ENCODE measurements around the gene KAZN. TPM values are rescaled to one million over a fixed set of nuclear protein-coding genes. Genes with fewer than 3 reads are reported as not detected.

KAZN gene
- total RNA-seq, 1 experiment from 2014 or later: 15.6 TPM

GRCh38 chr1:15075175-15075574, 476.7 kb downstream of the KAZN start:
- H3K4me3 ChIP-seq: no peak overlapping the region
- no peaks in the 10 kb centered on the region for H3K79me2 ChIP-seq (ENCODE audit: low read depth)
- POLR2A ChIA-PET (ENCODE audit: unreplicated experiment): no interaction called here
- H4K20me1 ChIP-seq (ENCODE audit: insufficient read depth): no peaks in the 10 kb centered on the region
- H3K9me3 ChIP-seq (ENCODE audit: insufficient read depth, low read depth): no peaks in the 10 kb centered on the region
- H2AFZ ChIP-seq: no peak overlapping the region
- no peaks in the 10 kb centered on the region for H3K36me3 ChIP-seq (ENCODE audit: low read depth)
- no TSS peak for BruUV-seq (replicated peaks)
- no peak for DNase-seq
- H3K4me1 ChIP-seq (replicated peaks; ENCODE audit: insufficient read depth): no peaks in the 10 kb centered on the region
- CTCF ChIA-PET: no interaction called here
- intact Hi-C loops (cut with micrococcal nuclease; ENCODE audit: unreplicated experiment): no loop called here
- no peaks in the 10 kb centered on the region for H3K27me3 ChIP-seq (ENCODE audit: insufficient read depth, low read depth)
- H3K9me2 ChIP-seq (ENCODE audit: insufficient read depth): no peaks in the 10 kb centered on the region
- H3F3A ChIP-seq (ENCODE audit: insufficient read depth, low read depth): no peaks in the 10 kb centered on the region
- TF ChIP-seq EZH2 (IDR thresholded peaks at IDR 0.05; ENCODE audit: low read depth) (no peak), CTCF (conservative IDR thresholded peaks at IDR 0.05) (no peak)
- H3K4me2 ChIP-seq: no peak overlapping the region
- no peak overlapping the region for H3K27ac ChIP-seq

GRCh38 chr1:15075817-15076216, 477.3 kb downstream of the KAZN start:
- POLR2A ChIA-PET (ENCODE audit: unreplicated experiment): no interaction called here
- Histone ChIP-seq H4K20me1 (ENCODE audit: insufficient read depth) (no peaks in the 10 kb centered on the region), H3F3A (ENCODE audit: insufficient read depth, low read depth) (no peaks in the 10 kb centered on the region), H3K27ac (no peak overlapping the region), H2AFZ (no peak overlapping the region), H3K4me3 (no peak overlapping the region), H3K27me3 (ENCODE audit: insufficient read depth, low read depth) (no peaks in the 10 kb centered on the region), H3K36me3 (ENCODE audit: low read depth) (no peaks in the 10 kb centered on the region), H3K79me2 (ENCODE audit: low read depth) (no peaks in the 10 kb centered on the region), H3K9me2 (ENCODE audit: insufficient read depth) (no peaks in the 10 kb centered on the region), H3K4me1 (replicated peaks; ENCODE audit: insufficient read depth) (no peaks in the 10 kb centered on the region), H3K4me2 (no peak overlapping the region), H3K9me3 (ENCODE audit: insufficient read depth, low read depth) (no peaks in the 10 kb centered on the region)
- TF ChIP-seq EZH2 (IDR thresholded peaks at IDR 0.05; ENCODE audit: low read depth): no peak
- no peak for DNase-seq
- BruUV-seq (replicated peaks): no TSS peak
- CTCF ChIA-PET: no interaction called here
- intact Hi-C loops (cut with micrococcal nuclease; ENCODE audit: unreplicated experiment): no loop called here

GRCh38 chr1:15076807-15077206, 478.3 kb downstream of the KAZN start:
- no peaks in the 10 kb centered on the region for H3K9me3 ChIP-seq (ENCODE audit: insufficient read depth, low read depth)
- H3K4me3 ChIP-seq: no peak overlapping the region
- intact Hi-C loops (cut with micrococcal nuclease; ENCODE audit: unreplicated experiment): no loop called here
- DNase-seq: no peak
- BruUV-seq (replicated peaks): no TSS peak
- H3K79me2 ChIP-seq (ENCODE audit: low read depth): no peaks in the 10 kb centered on the region
- no peaks in the 10 kb centered on the region for H3K36me3 ChIP-seq (ENCODE audit: low read depth)
- H3K27ac ChIP-seq: no peak overlapping the region
- H2AFZ ChIP-seq: no peak overlapping the region
- no peaks in the 10 kb centered on the region for H3K4me1 ChIP-seq (replicated peaks; ENCODE audit: insufficient read depth)
- H3F3A ChIP-seq (ENCODE audit: insufficient read depth, low read depth): no peaks in the 10 kb centered on the region
- TF ChIP-seq CTCF (conservative IDR thresholded peaks at IDR 0.05) (no peak), EZH2 (IDR thresholded peaks at IDR 0.05; ENCODE audit: low read depth) (no peak)
- ChIA-PET POLR2A (ENCODE audit: unreplicated experiment) (no interaction called here), CTCF (no interaction called here)
- no peak overlapping the region for H3K4me2 ChIP-seq
- H3K9me2 ChIP-seq (ENCODE audit: insufficient read depth): no peaks in the 10 kb centered on the region
- H3K27me3 ChIP-seq (ENCODE audit: insufficient read depth, low read depth): no peaks in the 10 kb centered on the region
- no peaks in the 10 kb centered on the region for H4K20me1 ChIP-seq (ENCODE audit: insufficient read depth)

- no peak for DNase-seq
- Histone ChIP-seq H3K9me3 (ENCODE audit: insufficient read depth, low read depth) (no peaks in the 10 kb centered on the region), H3K4me1 (replicated peaks; ENCODE audit: insufficient read depth) (no peaks in the 10 kb centered on the region), H3K9me2 (ENCODE audit: insufficient read depth) (no peaks in the 10 kb centered on the region), H3F3A (ENCODE audit: insufficient read depth, low read depth) (no peaks in the 10 kb centered on the region), H3K27me3 (ENCODE audit: insufficient read depth, low read depth) (no peaks in the 10 kb centered on the region), H4K20me1 (ENCODE audit: insufficient read depth) (no peaks in the 10 kb centered on the region), H3K4me2 (no peak overlapping the region), H3K27ac (no peak overlapping the region), H3K36me3 (ENCODE audit: low read depth) (no peaks in the 10 kb centered on the region), H3K79me2 (ENCODE audit: low read depth) (no peaks in the 10 kb centered on the region), H3K4me3 (no peak overlapping the region), H2AFZ (no peak overlapping the region)
- ChIA-PET CTCF (no interaction called here), POLR2A (ENCODE audit: unreplicated experiment) (no interaction called here)
- intact Hi-C loops (cut with micrococcal nuclease; ENCODE audit: unreplicated experiment): no loop called here
- TF ChIP-seq EZH2 (IDR thresholded peaks at IDR 0.05; ENCODE audit: low read depth): no peak
- no peak for TF ChIP-seq CTCF (conservative IDR thresholded peaks at IDR 0.05)
- BruUV-seq (replicated peaks): no TSS peak
Observed at GRCh38 chr1:15077384-15077783, 478.9 kb downstream of the KAZN start.
